IMR-90 (cell line): ENCODE data around the gene JMJD1C. TPM values are rescaled to one million over a fixed set of nuclear protein-coding genes. Genes with fewer than 3 reads are reported as not detected.
"Not testable (repeated sequence)": the region's sequence is repeated elsewhere in the genome, so short reads cannot be mapped to it uniquely, and the experiment has no call there.

Experiments used
- ATAC-seq: fragments of 200-7000 bp; cut with Tn5 transposase; 2 replicates; pipeline ENCODE4 v1.9.1; 2020; ENCODE audit warnings: low read depth, mild to moderate bottlenecking, moderate library complexity
- BruUV-seq: library from RNA; stranded (reverse); fragments of 400-500 nt; replicated peaks from 2 replicates; lab custom pipeline; 2021; lab: Mats Ljungman, UMichigan
- CTCF ChIA-PET: fragments of 300-600 bp; formaldehyde crosslinking; extraction: SDS; loops from one replicate; lab custom pipeline; 2021; ENCODE audit warnings: antibody characterized with exemption; lab: Yijun Ruan, JAX
- POLR2A ChIA-PET: fragments of 300-600 bp; sonication (Branson Sonifier 250); formaldehyde crosslinking; loops from one replicate; lab custom pipeline; 2022; ENCODE audit warnings: antibody characterized with exemption; ENCODE audit not compliant: unreplicated experiment; lab: Charles Lee
- DNase-seq: peaks from one replicate; pipeline ENCODE4 v3.0.0; 2013
- H2AFZ ChIP-seq: replicated peaks from 2 replicates; pipeline ENCODE3; 2013; ENCODE audit warnings: low read length, mild to moderate bottlenecking; ENCODE audit not compliant: poor library complexity
- H2AK5ac ChIP-seq: 2 replicates; pipeline ENCODE4 v1.6.1; 2013; ENCODE audit warnings: low read depth, low read length, inconsistent platforms
- H2AK9ac ChIP-seq: replicated peaks from 2 replicates; pipeline ENCODE3; 2013; ENCODE audit warnings: mild to moderate bottlenecking, low read depth, low read length, moderate library complexity; ENCODE audit not compliant: poor library complexity
- H2BK120ac ChIP-seq: 2 replicates; pipeline ENCODE4 v1.6.1; 2013; ENCODE audit warnings: low read depth, low read length, inconsistent platforms
- H2BK15ac ChIP-seq: 3 replicates; pipeline ENCODE4 v1.6.1; 2013; ENCODE audit warnings: low read depth, low read length, inconsistent platforms
- H2BK20ac ChIP-seq: 2 replicates; pipeline ENCODE4 v1.6.1; 2013; ENCODE audit warnings: low read depth, mild to moderate bottlenecking, inconsistent platforms, low read length, moderate library complexity
- H2BK5ac ChIP-seq: 2 replicates; pipeline ENCODE4 v1.6.1; 2013; ENCODE audit warnings: mild to moderate bottlenecking, low read depth, low read length, inconsistent platforms; ENCODE audit not compliant: poor library complexity, severe bottlenecking
- H3K14ac ChIP-seq: replicated peaks from 2 replicates; pipeline ENCODE4 v1.6.1; 2013; ENCODE audit warnings: low read depth, low read length, inconsistent platforms
- H3K18ac ChIP-seq: 2 replicates; pipeline ENCODE4 v1.6.1; 2013; ENCODE audit warnings: low read depth, low read length, control low read depth
- H3K23ac ChIP-seq: 2 replicates; pipeline ENCODE4 v1.6.1; 2013; ENCODE audit warnings: low read depth, low read length, inconsistent platforms
- H3K27ac ChIP-seq: 2 replicates; pipeline ENCODE4 v1.5.1; 2013; ENCODE audit warnings: mild to moderate bottlenecking, control low read depth, low read length; ENCODE audit not compliant: insufficient read depth
- H3K27me3 ChIP-seq: 2 replicates; pipeline ENCODE4 v1.6.1; 2013; ENCODE audit warnings: low read length; ENCODE audit not compliant: control insufficient read depth, insufficient read depth
- H3K36me3 ChIP-seq: 2 replicates; pipeline ENCODE4 v1.6.1; 2013; ENCODE audit warnings: low read length, mixed read lengths; ENCODE audit not compliant: control insufficient read depth, insufficient read depth
- H3K4ac ChIP-seq: 2 replicates; pipeline ENCODE4 v1.6.1; 2013; ENCODE audit warnings: low read depth, low read length, inconsistent platforms
- H3K4me1 ChIP-seq: 2 replicates; pipeline ENCODE4 v1.6.1; 2013; ENCODE audit warnings: low read length, mixed read lengths; ENCODE audit not compliant: control insufficient read depth, insufficient read depth
- H3K4me2 ChIP-seq: 2 replicates; pipeline ENCODE4 v1.6.1; 2013; ENCODE audit warnings: low read depth, mild to moderate bottlenecking, control low read depth, low read length, moderate library complexity
- H3K4me3 ChIP-seq: 2 replicates; pipeline ENCODE4 v1.5.1; 2013; ENCODE audit warnings: low read depth, mild to moderate bottlenecking, control low read depth, low read length, moderate library complexity; ENCODE audit not compliant: insufficient read depth
- H3K56ac ChIP-seq: 2 replicates; pipeline ENCODE4 v1.6.1; 2013; ENCODE audit warnings: low read length, inconsistent platforms; ENCODE audit not compliant: insufficient read depth; ENCODE audit errors: extremely low read depth
- H3K79me1 ChIP-seq, 2 experiments: 2 replicates each; pipeline ENCODE4 v1.6.1; 2013; ENCODE audit warnings: low read length in 2 of 2, inconsistent platforms in 1 of 2, low read depth in 1 of 2
- H3K9ac ChIP-seq: 2 replicates; pipeline ENCODE4 v1.6.1; 2013; ENCODE audit warnings: low read depth, low read length, control low read depth
- H3K9me1 ChIP-seq: 2 replicates; pipeline ENCODE4 v1.6.1; 2013; ENCODE audit warnings: low read length, inconsistent platforms; ENCODE audit not compliant: insufficient read depth
- H3K9me3 ChIP-seq: 2 replicates; pipeline ENCODE4 v1.6.1; 2013; ENCODE audit warnings: low read length; ENCODE audit not compliant: control insufficient read depth, insufficient read depth
- H4K20me1 ChIP-seq: 2 replicates; pipeline ENCODE4 v1.6.1; 2013; ENCODE audit warnings: low read length, inconsistent platforms; ENCODE audit not compliant: insufficient read depth
- H4K5ac ChIP-seq: 2 replicates; pipeline ENCODE4 v1.6.1; 2013; ENCODE audit warnings: mild to moderate bottlenecking, low read depth, low read length, control low read depth
- H4K8ac ChIP-seq, 2 experiments: 2 replicates each; pipeline ENCODE4 v1.6.1; 2013; ENCODE audit warnings: low read depth in 2 of 2, low read length in 2 of 2, control low read depth in 1 of 2, inconsistent platforms in 1 of 2
- H4K91ac ChIP-seq: 2 replicates; pipeline ENCODE4 v1.6.1; 2013; ENCODE audit warnings: low read depth, low read length, inconsistent platforms; ENCODE audit not compliant: insufficient read depth
- WGBS, 2 experiments: methylation state at CpG; one replicate each; pipeline versions ENCODE4 v1.1.5 to v1.1.7; 2013; ENCODE audit warnings: missing lambda C conversion rate in 2 of 2; ENCODE audit not compliant: insufficient read length in 1 of 2; ENCODE audit errors: extremely low coverage in 2 of 2; 5-methylcytosine and 5-hydroxymethylcytosine counted together
- dilution Hi-C: fragments of 300-500 bp; cut with HindIII; formaldehyde crosslinking; loops from one replicate; pipeline ENCODE4 v1.14.3; 2018; ENCODE audit warnings: low sequenced_read_pairs; ENCODE audit not compliant: unreplicated experiment
- in situ Hi-C: fragments of 300-500 bp; cut with MboI; formaldehyde crosslinking; loops from 3 replicates; pipeline ENCODE4 v1.14.3; 2019; ENCODE audit warnings: low sequenced_read_pairs, inconsistent platforms, mixed read lengths
- intact Hi-C: fragments of 100-400 bp; cut with micrococcal nuclease; formaldehyde crosslinking; loops from 2 replicates; pipeline ENCODE4 v1.10.0; 2022
- polyA plus RNA-seq, 3 experiments: library from polyadenylated mRNA; depleted of rRNA; stranded (reverse); fragments of >200 nt; gene quantifications; 2 replicates each; pipeline ENCODE4 v1.2.3, GENCODE V29; 2012; ENCODE audit warnings: low replicate concordance in 1 of 3
- total RNA-seq: library from RNA; depleted of rRNA; stranded (reverse); fragments of >200 nt; gene quantifications from 2 replicates; pipeline ENCODE4 v1.2.3, GENCODE V29; 2012

Gene JMJD1C
- total and polyA plus RNA-seq, 2 of the 4 experiments (the other 2 are of a cell fraction), result 15.6 to 96.8 TPM

DNA sequence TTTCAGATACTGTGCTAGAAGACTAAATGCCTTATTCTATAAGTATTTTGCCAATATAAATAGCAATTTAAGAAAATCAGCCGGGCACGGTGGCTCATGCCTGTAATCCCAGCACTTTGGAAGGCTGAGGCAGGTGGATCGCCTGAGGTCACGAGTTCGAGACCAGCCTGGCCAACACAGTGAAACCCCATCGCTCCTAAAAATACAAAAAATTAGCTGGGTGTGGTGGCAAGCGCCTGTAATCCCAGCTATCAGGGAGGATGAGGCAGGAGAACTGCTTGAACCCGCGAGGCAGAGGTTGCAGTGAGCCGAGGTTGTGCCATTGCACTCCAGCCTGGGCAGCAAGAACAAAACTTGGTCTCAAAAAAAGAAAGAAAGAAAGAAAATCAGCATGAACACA, 230.6 kb downstream of the JMJD1C start:
- H3K79me1 ChIP-seq, result peaks cover 12 to 55% of the 10 kb centered on the region in 2 experiments
- H4K8ac ChIP-seq, dilution Hi-C loops, DNase-seq, ATAC-seq, H3K27me3 ChIP-seq, H3K9ac ChIP-seq, H3K27ac ChIP-seq, H2AK9ac ChIP-seq, H4K91ac ChIP-seq, H2BK120ac ChIP-seq, H3K36me3 ChIP-seq, H3K9me3 ChIP-seq, H3K4me3 ChIP-seq, H3K56ac ChIP-seq, BruUV-seq, H3K4me2 ChIP-seq, H3K9me1 ChIP-seq, intact Hi-C loops, H2BK15ac ChIP-seq, in situ Hi-C loops, H3K4ac ChIP-seq, H2AK5ac ChIP-seq, CTCF ChIA-PET, H2BK20ac ChIP-seq, H3K23ac ChIP-seq, POLR2A ChIA-PET, H3K14ac ChIP-seq, H2AFZ ChIP-seq, H4K5ac ChIP-seq, H3K18ac ChIP-seq, H2BK5ac ChIP-seq, H3K4me1 ChIP-seq: not testable (repeated sequence)
- 100% methylated on average over 3 of the region's 10 CpGs; no CpG with 5 or more reads in 1 of the 2 experiments for WGBS, 2 experiments
- H4K20me1 ChIP-seq, result peaks cover 23% of the 10 kb centered on the region; the same call in 1 of the 2 replicates
